ENCODE data around the gene RETSAT. TPM values are rescaled to one million over a fixed set of nuclear protein-coding genes. Genes with fewer than 3 reads are reported as not detected.
"Not testable (repeated sequence)": the region's sequence is repeated elsewhere in the genome, so short reads cannot be mapped to it uniquely, and the experiment has no call there.

The RETSAT gene
- total RNA-seq, 1 donor from 2014 or later: 20.6 TPM

DNA sequence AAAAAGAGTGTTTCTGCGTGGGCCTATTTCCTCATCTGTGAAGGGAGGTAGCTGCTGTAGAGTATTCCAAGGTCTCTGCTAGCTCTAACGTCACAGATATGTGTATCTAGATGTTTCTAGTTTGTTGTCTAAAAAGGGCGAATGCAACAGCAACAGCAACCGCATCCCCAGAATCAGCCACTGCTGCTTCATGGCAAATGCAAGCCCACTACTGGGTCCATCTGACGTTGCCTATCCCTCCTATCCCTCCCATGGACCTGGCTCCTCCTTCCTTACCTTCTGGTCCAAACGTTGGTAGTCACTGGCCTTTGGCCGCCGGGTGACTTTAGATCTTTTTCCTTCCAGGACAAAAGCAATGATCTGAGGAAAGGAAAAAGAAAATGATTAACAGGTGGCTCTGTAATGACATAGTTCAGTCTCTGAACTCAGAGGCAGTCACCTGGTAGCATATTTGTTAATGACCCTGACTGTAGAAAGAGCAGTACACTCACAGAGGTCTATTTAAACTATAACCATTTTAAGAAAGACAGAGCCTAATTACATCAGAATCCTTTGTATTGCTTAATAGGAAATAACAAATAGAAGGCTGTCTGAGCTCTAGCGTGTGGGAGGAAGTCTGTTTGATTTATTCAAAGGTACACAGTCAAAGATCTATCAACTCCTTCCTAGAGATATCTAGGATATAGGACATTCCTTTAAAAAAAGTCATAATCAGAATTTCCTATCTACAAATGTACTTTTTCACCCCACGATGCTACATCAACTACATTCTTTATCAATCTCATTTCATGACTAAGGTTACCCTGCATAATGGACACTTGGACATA lies 29.5 kb downstream of the RETSAT start:
- Histone ChIP-seq H3K27ac (no peak overlapping the region), H3K4me1 (peaks cover 12 to 52% of the 10 kb centered on the region in 2 donors), H3K27me3 (no peaks in the 10 kb centered on the region), H3K36me3 (peaks cover 36 to 53% of the 10 kb centered on the region in 2 donors), H3K4me3 (peak overlapping the region; percentile 79 to 83), H3K9me3 (no peaks in the 10 kb centered on the region)
- TF ChIP-seq CTCF (IDR thresholded peaks at IDR 0.05): no peak
- intact Hi-C loops (cut with DNase I): no loop called here
- DNase-seq (ENCODE audit: low spot score in 2 of 2): no peak

GRCh38 chr2:85323988-85324367 lies 30.4 kb downstream of the RETSAT start:
- H3K9me3 ChIP-seq; H3K27me3 ChIP-seq; DNase-seq (ENCODE audit: low spot score in 2 of 2); H3K27ac ChIP-seq; H3K4me3 ChIP-seq; intact Hi-C loops (cut with DNase I): not testable (repeated sequence)
- H3K36me3 ChIP-seq: peaks cover 36 to 59% of the 10 kb centered on the region in 2 donors
- peaks cover 12 to 52% of the 10 kb centered on the region in 2 donors for H3K4me1 ChIP-seq

- H3K36me3 ChIP-seq: peaks cover 36 to 61% of the 10 kb centered on the region in 2 donors
- H3K27me3 ChIP-seq: no peaks in the 10 kb centered on the region
- no peak overlapping the region for H3K4me3 ChIP-seq
- no peak for DNase-seq (ENCODE audit: low spot score in 2 of 2)
- H3K27ac ChIP-seq: no peak overlapping the region
- intact Hi-C loops (cut with DNase I): no loop called here
- peaks cover 12 to 52% of the 10 kb centered on the region in 2 donors for H3K4me1 ChIP-seq
- no peaks in the 10 kb centered on the region for H3K9me3 ChIP-seq
- no peak for TF ChIP-seq CTCF (IDR thresholded peaks at IDR 0.05)
These were observed 30.9 kb downstream of the RETSAT start for GRCh38 chr2:85323351-85323987.

GRCh38 chr2:85319796-85320195 lies 34.5 kb downstream of the RETSAT start:
- intact Hi-C loops (cut with DNase I): no loop called here
- Histone ChIP-seq H3K27me3 (no peaks in the 10 kb centered on the region), H3K36me3 (peaks cover 45 to 83% of the 10 kb centered on the region in 2 donors), H3K9me3 (no peaks in the 10 kb centered on the region), H3K4me1 (peaks cover 3 to 36% of the 10 kb centered on the region in 2 donors), H3K4me3 (no peak overlapping the region), H3K27ac (no peak overlapping the region)
- DNase-seq (ENCODE audit: low spot score in 2 of 2): no peak
- TF ChIP-seq CTCF (IDR thresholded peaks at IDR 0.05): no peak

DNA sequence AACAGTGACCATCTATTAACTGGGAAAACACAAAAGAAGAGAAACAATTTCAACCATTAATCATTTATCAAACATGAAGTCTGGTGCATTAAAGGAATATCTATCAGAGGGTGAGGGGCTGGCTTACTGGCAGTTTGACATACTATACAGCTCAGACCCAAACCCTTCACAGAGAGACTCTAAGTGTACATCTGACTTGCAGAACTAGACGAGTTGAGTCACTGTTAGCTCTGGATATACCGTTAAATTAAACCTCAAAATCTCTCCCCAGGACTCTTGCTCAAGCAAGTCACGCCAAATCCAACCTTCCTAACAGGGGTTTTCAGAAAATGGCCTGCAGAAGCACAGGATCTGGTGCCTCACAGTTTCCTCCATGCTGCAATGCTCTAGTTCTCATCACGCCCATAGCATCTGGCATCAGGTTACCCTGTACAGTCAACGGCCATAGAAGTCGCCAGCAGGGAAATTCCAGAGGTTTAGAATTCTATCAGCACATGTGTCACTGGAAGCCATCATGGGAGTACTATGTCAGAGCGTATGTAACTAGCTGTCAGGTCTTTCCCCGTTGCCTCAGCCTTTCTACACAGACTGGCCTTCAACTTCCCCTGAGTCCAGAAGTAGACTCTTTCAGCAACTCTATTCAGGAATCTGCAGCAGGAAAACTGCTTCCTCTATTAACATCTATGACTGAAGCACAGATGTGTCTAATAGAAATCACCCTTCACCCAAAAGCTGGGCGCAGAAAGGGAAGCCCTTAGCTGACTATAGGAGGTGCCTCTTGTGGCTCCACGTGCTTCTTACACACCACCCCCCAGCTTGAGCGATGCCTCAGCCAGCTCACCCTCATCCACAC lies 35.9 kb downstream of the RETSAT start:
- no peak for TF ChIP-seq CTCF (IDR thresholded peaks at IDR 0.05)
- Histone ChIP-seq H3K27me3 (no peaks in the 10 kb centered on the region), H3K4me3 (no peak overlapping the region), H3K9me3 (no peaks in the 10 kb centered on the region), H3K4me1 (peaks cover 0 to 25% of the 10 kb centered on the region in 2 donors), H3K27ac (no peak overlapping the region), H3K36me3 (peaks cover 38 to 80% of the 10 kb centered on the region in 2 donors)
- intact Hi-C loops (cut with DNase I): no loop called here
- DNase-seq (ENCODE audit: low spot score in 2 of 2): no peak

- intact Hi-C loops (cut with DNase I); H3K9me3 ChIP-seq; DNase-seq (ENCODE audit: low spot score in 2 of 2); H3K27me3 ChIP-seq; H3K27ac ChIP-seq; H3K4me3 ChIP-seq: not testable (repeated sequence)
- H3K36me3 ChIP-seq: peaks cover 24 to 57% of the 10 kb centered on the region in 2 donors
- H3K4me1 ChIP-seq: peaks cover 0 to 12% of the 10 kb centered on the region in 2 donors
These were observed 38.4 kb downstream of the RETSAT start for GRCh38 chr2:85315921-85316320.

Data from ascending aorta (tissue), 2 donors.